H9 (cell line): ENCODE results near the gene MYO5C. TPM values are rescaled to one million over a fixed set of nuclear protein-coding genes. Genes with fewer than 3 reads are reported as not detected.

Source experiments
- DNase-seq: peaks from one replicate; pipeline ENCODE4 v3.0.0-alpha.2; 2017
- H2AFZ ChIP-seq: one replicate; pipeline ENCODE4 v1.6.1; 2013; ENCODE audit warnings: mild to moderate bottlenecking, low read length, control low read depth, moderate library complexity
- H2AK5ac ChIP-seq: 2 replicates; pipeline ENCODE4 v1.6.1; 2013; ENCODE audit warnings: low read length, control low read depth, mixed read lengths; ENCODE audit not compliant: insufficient read length
- H2BK120ac ChIP-seq: one replicate; pipeline ENCODE4 v1.6.1; 2013; ENCODE audit warnings: low read depth, mild to moderate bottlenecking, low read length, control low read depth, inconsistent platforms; ENCODE audit not compliant: poor library complexity, severe bottlenecking
- H2BK12ac ChIP-seq: 2 replicates; pipeline ENCODE4 v1.6.1; 2013; ENCODE audit warnings: low read length, control low read depth, mixed read lengths, low read depth; ENCODE audit not compliant: insufficient read length
- H2BK15ac ChIP-seq: 2 replicates; pipeline ENCODE4 v1.6.1; 2013; ENCODE audit warnings: low read depth, low read length, control low read depth
- H2BK20ac ChIP-seq: one replicate; pipeline ENCODE4 v1.6.1; 2013; ENCODE audit warnings: low read depth, mild to moderate bottlenecking, low read length, control low read depth, inconsistent platforms; ENCODE audit not compliant: poor library complexity, severe bottlenecking
- H2BK5ac ChIP-seq: 2 replicates; pipeline ENCODE4 v1.6.1; 2013; ENCODE audit warnings: low read length, control low read depth, mixed read lengths; ENCODE audit not compliant: insufficient read length
- H3K14ac ChIP-seq: 2 replicates; pipeline ENCODE4 v1.6.1; 2013; ENCODE audit warnings: low read length, control low read depth; ENCODE audit not compliant: insufficient read depth
- H3K18ac ChIP-seq: 2 replicates; pipeline ENCODE4 v1.6.1; 2013; ENCODE audit warnings: low read depth, mild to moderate bottlenecking, mixed read lengths, low read length, control low read depth; ENCODE audit not compliant: insufficient read length
- H3K23ac ChIP-seq: 2 replicates; pipeline ENCODE4 v1.6.1; 2013; ENCODE audit warnings: low read length, control low read depth, mixed read lengths, low read depth; ENCODE audit not compliant: insufficient read length
- H3K23me2 ChIP-seq: 2 replicates; pipeline ENCODE4 v1.6.1; 2013; ENCODE audit warnings: low read depth, mild to moderate bottlenecking, mixed read lengths, low read length, control low read depth; ENCODE audit not compliant: insufficient read length, poor library complexity, severe bottlenecking
- H3K27ac ChIP-seq: 2 replicates; pipeline ENCODE4 v1.5.1; 2013; ENCODE audit warnings: low read length, control low read depth, mixed read lengths, low read depth; ENCODE audit not compliant: insufficient read length
- H3K27me3 ChIP-seq: 2 replicates; pipeline ENCODE4 v1.6.1; 2013; ENCODE audit warnings: low read length, control low read depth, inconsistent platforms; ENCODE audit not compliant: insufficient read depth
- H3K4ac ChIP-seq: 2 replicates; pipeline ENCODE4 v1.6.1; 2013; ENCODE audit warnings: low read depth, mild to moderate bottlenecking, control low read depth, inconsistent platforms, low read length, moderate library complexity
- H3K4me1 ChIP-seq: 2 replicates; pipeline ENCODE4 v1.6.1; 2013; ENCODE audit warnings: low read length, control low read depth, inconsistent platforms; ENCODE audit not compliant: insufficient read depth
- H3K4me2 ChIP-seq: 2 replicates; pipeline ENCODE4 v1.6.1; 2013; ENCODE audit warnings: low read length, control low read depth, mixed read lengths; ENCODE audit not compliant: insufficient read length, insufficient read depth
- H3K56ac ChIP-seq: 2 replicates; pipeline ENCODE4 v1.6.1; 2013; ENCODE audit warnings: low read depth, mild to moderate bottlenecking, mixed read lengths, low read length, control low read depth; ENCODE audit not compliant: insufficient read length
- H3K79me1 ChIP-seq: 2 replicates; pipeline ENCODE4 v1.6.1; 2013; ENCODE audit warnings: low read depth, mild to moderate bottlenecking, moderate library complexity, low read length, control low read depth, inconsistent platforms; ENCODE audit not compliant: insufficient read depth, poor library complexity, severe bottlenecking
- H3K79me2 ChIP-seq: 2 replicates; pipeline ENCODE4 v1.6.1; 2013; ENCODE audit warnings: low read length, control low read depth, inconsistent platforms; ENCODE audit not compliant: insufficient read depth
- H3K9ac ChIP-seq: 2 replicates; pipeline ENCODE4 v1.6.1; 2013; ENCODE audit warnings: low read length, control low read depth, mixed read lengths; ENCODE audit not compliant: insufficient read length; ENCODE audit errors: extremely low read depth
- H3K9me3 ChIP-seq: one replicate; pipeline ENCODE4 v1.6.1; 2013; ENCODE audit warnings: low read depth, low read length, inconsistent platforms; ENCODE audit not compliant: control insufficient read depth
- H3T11ph ChIP-seq: one replicate; pipeline ENCODE4 v1.6.1; 2013; ENCODE audit warnings: mild to moderate bottlenecking, low read length, control low read depth, inconsistent platforms
- H4K20me1 ChIP-seq: one replicate; pipeline ENCODE4 v1.6.1; 2013; ENCODE audit not compliant: control insufficient read depth, insufficient read length, insufficient read depth
- H4K5ac ChIP-seq: 2 replicates; pipeline ENCODE4 v1.6.1; 2013; ENCODE audit warnings: low read depth, mild to moderate bottlenecking, mixed read lengths, low read length, control low read depth; ENCODE audit not compliant: insufficient read length
- H4K8ac ChIP-seq: replicated peaks from 2 replicates; pipeline ENCODE4 v1.6.1; 2013; ENCODE audit warnings: low read length, control low read depth, mixed read lengths, low read depth; ENCODE audit not compliant: insufficient read length
- H4K91ac ChIP-seq: 2 replicates; pipeline ENCODE4 v1.6.1; 2013; ENCODE audit warnings: low read depth, mild to moderate bottlenecking, moderate library complexity, mixed read lengths, low read length, control low read depth; ENCODE audit not compliant: insufficient read length
- H3K27ac Mint-ChIP-seq, 3 experiments: 2 replicates in 2 of 3; 3 replicates in 1 of 3; pipeline ENCODE4 v1.8.0; 2020 to 2021; ENCODE audit warnings: mixed read lengths in 3 of 3, mild to moderate bottlenecking in 1 of 3, moderate library complexity in 1 of 3
- H3K27me3 Mint-ChIP-seq: 2 replicates; pipeline ENCODE4 v1.8.0; 2021; ENCODE audit warnings: low read depth, mild to moderate bottlenecking, moderate library complexity, mixed read lengths
- H3K36me3 Mint-ChIP-seq, 3 experiments: 2 replicates in 2 of 3; 3 replicates in 1 of 3; pipeline ENCODE4 v1.8.0; 2020 to 2021; ENCODE audit warnings: low read depth in 3 of 3, mixed read lengths in 3 of 3; ENCODE audit not compliant: insufficient read depth in 1 of 3
- H3K4me1 Mint-ChIP-seq, 2 experiments: 2 replicates each; pipeline ENCODE4 v1.8.0; 2020; ENCODE audit warnings: mixed read lengths in 2 of 2
- H3K4me3 Mint-ChIP-seq, 2 experiments: 2 replicates in 1 of 2; 3 replicates in 1 of 2; pipeline ENCODE4 v1.8.0; 2020 to 2021; ENCODE audit warnings: mild to moderate bottlenecking in 2 of 2, mixed read lengths in 2 of 2, moderate library complexity in 1 of 2
- H3K9me3 Mint-ChIP-seq, 2 experiments: 2 replicates in 1 of 2; 3 replicates in 1 of 2; pipeline ENCODE4 v1.8.0; 2020; ENCODE audit warnings: mild to moderate bottlenecking in 2 of 2, mixed read lengths in 2 of 2, moderate library complexity in 1 of 2
- CTCF ChIP-seq: fragments of 200-600 bp; sonication (generic); conservative IDR thresholded peaks from 3 replicates; pipeline ENCODE4 v1.8.0; 2021; ENCODE audit warnings: antibody characterized with exemption, mild to moderate bottlenecking
- WGBS: extraction: QIAGEN DNeasy Blood & Tissue Kit; methylation state at CpG from one replicate; pipeline ENCODE4 v1.1.7; 2013; ENCODE audit warnings: missing lambda C conversion rate, low lambda C conversion rate, mixed read lengths; ENCODE audit not compliant: insufficient read length; ENCODE audit errors: extremely low coverage; 5-methylcytosine and 5-hydroxymethylcytosine counted together
- total RNA-seq: library from RNA; stranded (reverse); gene quantifications from 2 replicates; pipeline ENCODE4 v1.2.1, GENCODE V29; 2021

MYO5C gene
- total RNA-seq, 1 experiment from 2014 or later, result 22.2 TPM

- Histone ChIP-seq H2AFZ (no peak overlapping the region), H2BK20ac (no peak overlapping the region), H2BK5ac (no peak overlapping the region), H3K14ac (no peak overlapping the region), H4K8ac (no peak overlapping the region), H3K27me3 (no peaks in the 10 kb centered on the region), H3K18ac (no peak overlapping the region), H3T11ph (no peak overlapping the region), H3K23ac (no peak overlapping the region), H2BK15ac (no peak overlapping the region), H3K4ac (no peak overlapping the region), H3K9ac (no peak overlapping the region), H3K4me1 (no peaks in the 10 kb centered on the region), H2BK120ac (no peak overlapping the region), H3K56ac (no peak overlapping the region), H3K79me2 (no peaks in the 10 kb centered on the region), H2BK12ac (no peak overlapping the region), H3K23me2 (no peaks in the 10 kb centered on the region), H3K79me1 (no peaks in the 10 kb centered on the region), H4K5ac (no peak overlapping the region), H3K9me3 (no peaks in the 10 kb centered on the region), H3K27ac (no peak overlapping the region), H4K20me1 (no peaks in the 10 kb centered on the region), H4K91ac (no peak overlapping the region), H3K4me2 (no peak overlapping the region), H2AK5ac (no peak overlapping the region)
- Mint-ChIP-seq H3K4me1 (no peaks in the 10 kb centered on the region), H3K4me3 (no peak overlapping the region), H3K9me3 (no peaks in the 10 kb centered on the region), H3K36me3 (peaks cover 15 to 69% (median 41%) of the 10 kb centered on the region in 3 experiments; a peak in 6 of 7 replicates), H3K27ac (no peak overlapping the region), H3K27me3 (no peaks in the 10 kb centered on the region)
- no CpG with 5 or more reads among the region's 3 CpGs for WGBS
- no peak for DNase-seq
- no peak for TF ChIP-seq CTCF
Measured at GRCh38 chr15:52218371-52218770, 77.2 kb downstream of the MYO5C start.
